Right cardiac atrium (tissue), 5 donors: ENCODE measurements around the gene MMP11. TPM values are rescaled to one million over a fixed set of nuclear protein-coding genes. Genes with fewer than 3 reads are reported as not detected.
A peak's percentile ranks its signal among the peaks of the same experiment; 100 is the strongest.

ENCODE experiments used
- ATAC-seq, 2 donors: fragments of 200-7000 bp; cut with Tn5 transposase; one replicate each; pipeline versions ENCODE4 v1.8.0 to v1.9.1; 2020; ENCODE audit warnings: moderate library complexity in 2 of 2, mild to moderate bottlenecking in 1 of 2
- DNase-seq, 3 donors: peaks; one replicate each; pipeline ENCODE4 v3.0.0-alpha.2; 2020
- H3K27ac ChIP-seq: one replicate; pipeline ENCODE4 v1.5.1; 2013; ENCODE audit warnings: mild to moderate bottlenecking, low read length, control low read depth, moderate library complexity
- H3K27me3 ChIP-seq: one replicate; pipeline ENCODE4 v1.6.1; 2013; ENCODE audit not compliant: control insufficient read depth, insufficient read depth
- H3K4me1 ChIP-seq: one replicate; pipeline ENCODE4 v1.6.1; 2013; ENCODE audit warnings: low read length; ENCODE audit not compliant: control insufficient read depth, insufficient read depth
- H3K4me3 ChIP-seq: one replicate; pipeline ENCODE4 v1.5.1; 2013; ENCODE audit warnings: low read length, control low read depth
- H3K9me3 ChIP-seq: one replicate; pipeline ENCODE4 v1.6.1; 2013; ENCODE audit warnings: low read length; ENCODE audit not compliant: control insufficient read depth
- WGBS: extraction: QIAGEN DNeasy Blood & Tissue Kit; methylation state at CpG from one replicate; pipeline ENCODE4 v1.1.7; 2013; 5-methylcytosine and 5-hydroxymethylcytosine counted together
- intact Hi-C, 4 donors: fragments of 100-400 bp; cut with DNase I; formaldehyde crosslinking; loops; one replicate each; pipeline versions ENCODE4 v1.11.0 to v1.14.0; 2022 to 2023
- polyA plus RNA-seq: library from polyadenylated mRNA; stranded (reverse); fragments of 200-250 nt; gene quantifications from one replicate; pipeline ENCODE4 v1.2.3, GENCODE V29; 2013
- total RNA-seq, 4 donors: library from RNA; stranded (reverse); fragmentation: NEBNext Ultra II Directional; extraction: Animal tissue kit (Norgen Biotek cat#: 25700); gene quantifications; one replicate each; pipeline ENCODE4 v1.2.1, GENCODE V29; 2021
- donor health status: healthy with polysubstance abuse.
- donor health status: DM: no; HTN: yes; CAD: no.
- donor health status: DM: no; HTN: no; CAD: no.
- donor health status: DM: no; HTN: yes; CAD: no; lungs with severe emphysema.
- donor health status: DM: yes; HTN: yes; CAD: no.

Gene MMP11
- total and polyA plus RNA-seq, 5 donors, result 2.8 to 15.4 (median 9.3) TPM

GRCh38 chr22:23833017-23833751 is 60.5 kb downstream of the MMP11 start:
- intact Hi-C loops, result no loop called here
- Histone ChIP-seq H3K27me3 (no peaks in the 10 kb centered on the region), H3K4me3 (no peak overlapping the region), H3K27ac (peak overlapping the region; percentile 63), H3K9me3 (no peaks in the 10 kb centered on the region), H3K4me1 (peaks cover 9% of the 10 kb centered on the region)
- WGBS, result 78% methylated on average over 16 of the region's 16 CpGs
- ATAC-seq, result no peak
- DNase-seq, result peak in 1 of 3 donors; percentile 49

Other genes starting within 250 kb of the MMP11 start
- gene IGLL1, start 192.6 kb upstream of the MMP11 start, total RNA-seq, result not detected
- gene IGLL1, start 192.6 kb upstream of the MMP11 start, polyA plus RNA-seq, result not detected
- under 1 TPM in 1 of 4 donors, not detected in 3; 0.37 TPM for gene DRICH1, start 140.5 kb upstream of the MMP11 start, total RNA-seq
- gene DRICH1, start 140.5 kb upstream of the MMP11 start, polyA plus RNA-seq, result 0.09 TPM
- not detected for gene RGL4, start 81.8 kb upstream of the MMP11 start, total RNA-seq
- gene RGL4, start 81.8 kb upstream of the MMP11 start, polyA plus RNA-seq, result 0.45 TPM
- 1 to 10 TPM; 5.6 to 6.3 (median 6.1) TPM for gene ZNF70, start 21.7 kb upstream of the MMP11 start, total RNA-seq
- gene ZNF70, start 21.7 kb upstream of the MMP11 start, polyA plus RNA-seq, result 1.9 TPM
- under 1 TPM in 2 of 4 donors, not detected in 2; 0.40 to 0.41 TPM for gene VPREB3, start 18.4 kb upstream of the MMP11 start, total RNA-seq
- 0.61 TPM for gene VPREB3, start 18.4 kb upstream of the MMP11 start, polyA plus RNA-seq
- under 1 TPM in 1 of 4 donors, not detected in 3; 0.21 TPM for gene C22orf15, start 9.9 kb upstream of the MMP11 start, total RNA-seq
- not detected for gene C22orf15, start 9.9 kb upstream of the MMP11 start, polyA plus RNA-seq
- 1,000 to 10,000 TPM in 3 of 4 donors, 100 to 1,000 TPM in 1; 993 to 1,434 (median 1,175) TPM for gene CHCHD10, start 4.9 kb upstream of the MMP11 start, total RNA-seq
- gene CHCHD10, start 4.9 kb upstream of the MMP11 start, polyA plus RNA-seq, result 1,153 TPM
- 10 to 100 TPM; 48.8 to 55.9 (median 49.4) TPM for gene SMARCB1, start 14.1 kb downstream of the MMP11 start, total RNA-seq
- 41.1 TPM for gene SMARCB1, start 14.1 kb downstream of the MMP11 start, polyA plus RNA-seq
- gene DERL3, start 66.2 kb downstream of the MMP11 start, total RNA-seq, result 10 to 100 TPM in 2 of 4 donors, 1 to 10 TPM in 2; 6.1 to 11.6 (median 9.2) TPM
- gene DERL3, start 66.2 kb downstream of the MMP11 start, polyA plus RNA-seq, result 5.0 TPM
- gene SLC2A11, start 85.0 kb downstream of the MMP11 start, total RNA-seq, result 10 to 100 TPM; 12.0 to 27.2 (median 21.0) TPM
- gene SLC2A11, start 85.0 kb downstream of the MMP11 start, polyA plus RNA-seq, result 23.4 TPM
- 100 to 1,000 TPM; 250 to 364 (median 272) TPM for gene MIF, start 121.5 kb downstream of the MMP11 start, total RNA-seq
- gene MIF, start 121.5 kb downstream of the MMP11 start, polyA plus RNA-seq, result 369 TPM
- 10 to 100 TPM in 1 of 4 donors, 1 to 10 TPM in 3; 2.9 to 11.1 (median 7.1) TPM for gene GSTT2B, start 188.3 kb downstream of the MMP11 start, total RNA-seq
- 8.5 TPM for gene GSTT2B, start 188.3 kb downstream of the MMP11 start, polyA plus RNA-seq
- gene DDTL, start 194.0 kb downstream of the MMP11 start, total RNA-seq, result 1 to 10 TPM in 2 of 4 donors, not detected in 2; 1.5 to 2.4 TPM
- gene DDTL, start 194.0 kb downstream of the MMP11 start, polyA plus RNA-seq, result 2.7 TPM
- gene DDT, start 201.6 kb downstream of the MMP11 start, total RNA-seq, result 100 to 1,000 TPM; 125 to 175 (median 156) TPM
- 437 TPM for gene DDT, start 201.6 kb downstream of the MMP11 start, polyA plus RNA-seq
- gene GSTT2, start 207.3 kb downstream of the MMP11 start, total RNA-seq, result not detected
- 0.14 TPM for gene GSTT2, start 207.3 kb downstream of the MMP11 start, polyA plus RNA-seq
- not detected for gene GSTT4, start 232.6 kb downstream of the MMP11 start, total RNA-seq
- not detected for gene GSTT4, start 232.6 kb downstream of the MMP11 start, polyA plus RNA-seq
- gene CABIN1, start 238.5 kb downstream of the MMP11 start, total RNA-seq, result 10 to 100 TPM; 34.7 to 48.6 (median 46.0) TPM
- 31.8 TPM for gene CABIN1, start 238.5 kb downstream of the MMP11 start, polyA plus RNA-seq